ENCODE measurements around the gene SDF2L1. TPM values are rescaled to one million over a fixed set of nuclear protein-coding genes. Genes with fewer than 3 reads are reported as not detected.

The SDF2L1 gene
- total RNA-seq, 2 experiments from 2014 or later = 60.5 to 66.8 TPM

- H3K9me2 ChIP-seq (ENCODE audit: insufficient read depth, low read length) = no peaks in the 10 kb centered on the region
- H3K79me2 ChIP-seq (ENCODE audit: insufficient read depth, low read depth, low read length) = no peaks in the 10 kb centered on the region; the same call in 1 of the 2 replicates
- peaks cover 25% of the 10 kb centered on the region for H3K4me1 ChIP-seq (ENCODE audit: insufficient read depth, low read length, poor library complexity, severe bottlenecking)
- no peak overlapping the region for H3K27ac ChIP-seq (ENCODE audit: low read depth, low read length, poor library complexity, severe bottlenecking)
- no peak for DNase-seq (ENCODE audit: low spot score)
- no TSS peak for BruUV-seq (replicated peaks)
- no peak for TF ChIP-seq EZH2phosphoT487 (IDR thresholded peaks at IDR 0.05; ENCODE audit: borderline replicate concordance, low read depth, low read length)
- TF ChIP-seq, protein P1, sequence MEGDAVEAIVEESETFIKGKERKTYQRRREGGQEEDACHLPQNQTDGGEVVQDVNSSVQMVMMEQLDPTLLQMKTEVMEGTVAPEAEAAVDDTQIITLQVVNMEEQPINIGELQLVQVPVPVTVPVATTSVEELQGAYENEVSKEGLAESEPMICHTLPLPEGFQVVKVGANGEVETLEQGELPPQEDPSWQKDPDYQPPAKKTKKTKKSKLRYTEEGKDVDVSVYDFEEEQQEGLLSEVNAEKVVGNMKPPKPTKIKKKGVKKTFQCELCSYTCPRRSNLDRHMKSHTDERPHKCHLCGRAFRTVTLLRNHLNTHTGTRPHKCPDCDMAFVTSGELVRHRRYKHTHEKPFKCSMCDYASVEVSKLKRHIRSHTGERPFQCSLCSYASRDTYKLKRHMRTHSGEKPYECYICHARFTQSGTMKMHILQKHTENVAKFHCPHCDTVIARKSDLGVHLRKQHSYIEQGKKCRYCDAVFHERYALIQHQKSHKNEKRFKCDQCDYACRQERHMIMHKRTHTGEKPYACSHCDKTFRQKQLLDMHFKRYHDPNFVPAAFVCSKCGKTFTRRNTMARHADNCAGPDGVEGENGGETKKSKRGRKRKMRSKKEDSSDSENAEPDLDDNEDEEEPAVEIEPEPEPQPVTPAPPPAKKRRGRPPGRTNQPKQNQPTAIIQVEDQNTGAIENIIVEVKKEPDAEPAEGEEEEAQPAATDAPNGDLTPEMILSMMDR (conservative IDR thresholded peaks at IDR 0.05; ENCODE audit: low read length) = no peak
- H3K4me2 ChIP-seq (ENCODE audit: low read length) = no peak overlapping the region
- no peaks in the 10 kb centered on the region for H4K20me1 ChIP-seq (ENCODE audit: insufficient read depth, low read length)
- POLR2A ChIA-PET = no interaction called here
- no peaks in the 10 kb centered on the region for H3K36me3 ChIP-seq (ENCODE audit: insufficient read depth, low read length)
- no peak overlapping the region for H2AFZ ChIP-seq (ENCODE audit: low read length)
- CTCF ChIA-PET (ENCODE audit: unreplicated experiment) = no interaction called here
- intact Hi-C loops (cut with micrococcal nuclease; ENCODE audit: unreplicated experiment) = no loop called here
- H3K4me3 ChIP-seq (ENCODE audit: low read depth, low read length, poor library complexity, severe bottlenecking) = no peak overlapping the region
- H3K9me3 ChIP-seq (ENCODE audit: low read length) = no peaks in the 10 kb centered on the region
These were observed 8.0 kb upstream of the SDF2L1 start for GRCh38 chr22:21634081-21634480.

GRCh38 chr22:21634844-21635243 lies 7.3 kb upstream of the SDF2L1 start:
- intact Hi-C loops (cut with micrococcal nuclease; ENCODE audit: unreplicated experiment) = no loop called here
- Histone ChIP-seq H3K4me2 (ENCODE audit: low read length) (no peak overlapping the region), H3K36me3 (ENCODE audit: insufficient read depth, low read length) (no peaks in the 10 kb centered on the region), H4K20me1 (ENCODE audit: insufficient read depth, low read length) (no peaks in the 10 kb centered on the region), H3K9me3 (ENCODE audit: low read length) (no peaks in the 10 kb centered on the region), H3K27ac (ENCODE audit: low read depth, low read length, poor library complexity, severe bottlenecking) (no peak overlapping the region), H3K9me2 (ENCODE audit: insufficient read depth, low read length) (no peaks in the 10 kb centered on the region), H2AFZ (ENCODE audit: low read length) (no peak overlapping the region), H3K4me1 (ENCODE audit: insufficient read depth, low read length, poor library complexity, severe bottlenecking) (peaks cover 25% of the 10 kb centered on the region), H3K79me2 (ENCODE audit: insufficient read depth, low read depth, low read length) (no peaks in the 10 kb centered on the region; the same call in 1 of the 2 replicates), H3K4me3 (ENCODE audit: low read depth, low read length, poor library complexity, severe bottlenecking) (no peak overlapping the region)
- ChIA-PET CTCF (ENCODE audit: unreplicated experiment) (no interaction called here), POLR2A (no interaction called here)
- no peak for DNase-seq (ENCODE audit: low spot score)
- no peak for TF ChIP-seq EZH2phosphoT487 (IDR thresholded peaks at IDR 0.05; ENCODE audit: borderline replicate concordance, low read depth, low read length)
- BruUV-seq (replicated peaks) = no TSS peak

DNA sequence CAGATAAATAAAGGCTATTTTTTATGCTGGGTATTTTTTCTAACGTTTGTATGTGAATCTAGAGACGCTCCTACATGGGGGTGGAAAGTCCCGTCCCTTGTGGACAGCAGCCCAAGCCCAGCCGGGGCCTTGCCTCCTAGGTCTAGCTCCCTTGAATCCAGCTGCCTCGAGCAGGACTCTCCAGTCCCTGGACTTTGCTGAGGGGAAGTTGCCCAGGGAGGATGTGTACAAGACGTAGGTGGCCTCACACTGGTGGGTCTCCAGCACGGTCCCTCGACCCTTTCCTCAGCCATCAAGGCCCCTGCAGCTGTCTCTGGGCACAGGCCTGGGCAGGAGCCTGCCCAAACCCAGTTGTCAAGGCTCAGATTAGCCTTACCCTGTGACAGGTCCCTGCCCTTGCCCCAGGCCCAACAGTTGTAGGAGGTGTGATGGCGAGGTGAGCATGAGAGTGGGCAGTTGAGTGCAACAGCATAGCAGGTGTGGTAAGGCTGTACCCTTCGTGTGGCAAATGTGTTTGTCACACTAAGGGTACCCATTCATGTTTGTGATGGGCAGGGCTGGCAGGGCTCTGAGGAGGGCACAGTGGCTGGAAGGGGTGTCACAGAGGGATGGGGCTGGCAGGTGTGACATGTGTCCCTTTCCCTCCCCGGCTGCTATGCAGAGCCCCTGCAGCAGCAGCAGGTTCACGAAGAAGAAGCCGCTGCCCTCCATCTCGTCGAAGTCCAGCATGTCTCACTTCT lies 6.2 kb upstream of the SDF2L1 start:
- intact Hi-C loops (cut with micrococcal nuclease; ENCODE audit: unreplicated experiment) = no loop called here
- H3K36me3 ChIP-seq (ENCODE audit: insufficient read depth, low read length) = no peaks in the 10 kb centered on the region
- H3K79me2 ChIP-seq (ENCODE audit: insufficient read depth, low read depth, low read length) = no peaks in the 10 kb centered on the region; the same call in 1 of the 2 replicates
- no peak overlapping the region for H2AFZ ChIP-seq (ENCODE audit: low read length)
- no TSS peak for BruUV-seq (replicated peaks)
- ChIA-PET POLR2A (interaction anchor here (1.3 kb wide), 1 partner anchor 11 kb away, joined by 3 read pairs; no protein-coding TSS in a partner anchor), CTCF (ENCODE audit: unreplicated experiment) (no interaction called here)
- H4K20me1 ChIP-seq (ENCODE audit: insufficient read depth, low read length) = no peaks in the 10 kb centered on the region
- H3K4me2 ChIP-seq (ENCODE audit: low read length) = no peak overlapping the region
- TF ChIP-seq EZH2phosphoT487 (IDR thresholded peaks at IDR 0.05; ENCODE audit: borderline replicate concordance, low read depth, low read length) = no peak
- TF ChIP-seq, protein P1 (conservative IDR thresholded peaks at IDR 0.05; ENCODE audit: low read length) = no peak
- no peaks in the 10 kb centered on the region for H3K9me3 ChIP-seq (ENCODE audit: low read length)
- no peak overlapping the region for H3K27ac ChIP-seq (ENCODE audit: low read depth, low read length, poor library complexity, severe bottlenecking)
- H3K9me2 ChIP-seq (ENCODE audit: insufficient read depth, low read length) = no peaks in the 10 kb centered on the region
- no peak overlapping the region for H3K4me3 ChIP-seq (ENCODE audit: low read depth, low read length, poor library complexity, severe bottlenecking)
- no peak for DNase-seq (ENCODE audit: low spot score)
- peaks cover 17% of the 10 kb centered on the region for H3K4me1 ChIP-seq (ENCODE audit: insufficient read depth, low read length, poor library complexity, severe bottlenecking)
